ENCODE data around the gene KATNB1.

GRCh38 chr16:57755726-57756423, 20.3 kb downstream of the KATNB1 start:
- TF ChIP-seq CTCF (IDR thresholded peaks at IDR 0.05) = no peak
- no peak for TF ChIP-seq EZH2 (IDR thresholded peaks at IDR 0.05)
- TF ChIP-seq EZH2phosphoT487 (IDR thresholded peaks at IDR 0.05) = no peak

Measured in neural progenitor cell (in vitro differentiated cells).